ENCODE results near the gene PDE11A. TPM values are rescaled to one million over a fixed set of nuclear protein-coding genes. Genes with fewer than 3 reads are reported as not detected.

Gene PDE11A
- total and polyA plus RNA-seq, 8 donors, result under 0.01 to 0.87 (median 0.40) TPM; not detected in 2

GRCh38 chr2:177783835-177784744, 288.5 kb downstream of the PDE11A start:
- TF ChIP-seq CTCF (IDR thresholded peaks at IDR 0.05), result no peak
- TF ChIP-seq EP300 (IDR thresholded peaks at IDR 0.05), result no peak
- TF ChIP-seq POLR2AphosphoS5 (IDR thresholded peaks at IDR 0.05), result no peak
- no peak for TF ChIP-seq POLR2A (IDR thresholded peaks at IDR 0.05)
- peak in 1 of 2 donors; percentile 33 for DNase-seq
- Histone ChIP-seq H3K4me1 (peaks cover 0 to 20% (median 7%) of the 10 kb centered on the region in 4 donors), H3K27ac (peak overlapping the region in 2 of 5 donors; percentile 37 to 47), H3K36me3 (no peaks in the 10 kb centered on the region), H3K4me3 (peak overlapping the region in 1 of 4 donors; percentile 7), H3K27me3 (no peaks in the 10 kb centered on the region), H3K9me3 (no peaks in the 10 kb centered on the region)
- 49 to 62% (median 57%) methylated on average over 2 of the region's 2 CpGs for WGBS, 5 donors
- intact Hi-C loops (cut with DNase I; ENCODE audit: low total_unique reads), result no loop called here

GRCh38 chr2:177783091-177783490, 289.5 kb downstream of the PDE11A start:
- intact Hi-C loops (cut with DNase I; ENCODE audit: low total_unique reads), result no loop called here
- no peaks in the 10 kb centered on the region for H3K27me3 ChIP-seq
- no peak for TF ChIP-seq POLR2A (IDR thresholded peaks at IDR 0.05)
- TF ChIP-seq POLR2AphosphoS5 (IDR thresholded peaks at IDR 0.05), result no peak
- TF ChIP-seq CTCF (IDR thresholded peaks at IDR 0.05), result no peak
- TF ChIP-seq EP300 (IDR thresholded peaks at IDR 0.05), result no peak
- no peaks in the 10 kb centered on the region for H3K36me3 ChIP-seq
- H3K27ac ChIP-seq, result no peak overlapping the region
- H3K9me3 ChIP-seq, result no peaks in the 10 kb centered on the region
- no peak for DNase-seq
- no peak overlapping the region for H3K4me3 ChIP-seq
- H3K4me1 ChIP-seq, result peaks cover 0 to 20% (median 7%) of the 10 kb centered on the region in 4 donors

GRCh38 chr2:177782613-177783012, 290.0 kb downstream of the PDE11A start:
- no peak for DNase-seq
- no peaks in the 10 kb centered on the region for H3K36me3 ChIP-seq
- TF ChIP-seq POLR2AphosphoS5 (IDR thresholded peaks at IDR 0.05), result no peak
- TF ChIP-seq POLR2A (IDR thresholded peaks at IDR 0.05), result no peak
- TF ChIP-seq CTCF (IDR thresholded peaks at IDR 0.05), result no peak
- no peak for TF ChIP-seq EP300 (IDR thresholded peaks at IDR 0.05)
- no peak overlapping the region for H3K4me3 ChIP-seq
- no peaks in the 10 kb centered on the region for H3K9me3 ChIP-seq
- no peaks in the 10 kb centered on the region for H3K27me3 ChIP-seq
- intact Hi-C loops (cut with DNase I; ENCODE audit: low total_unique reads), result no loop called here
- peaks cover 0 to 20% (median 7%) of the 10 kb centered on the region in 4 donors for H3K4me1 ChIP-seq
- no peak overlapping the region for H3K27ac ChIP-seq

- H3K27ac ChIP-seq, result no peak overlapping the region
- no peak overlapping the region for H3K4me3 ChIP-seq
- peaks cover 0 to 1% (median 0%) of the 10 kb centered on the region in 4 donors for H3K4me1 ChIP-seq
- no peak for TF ChIP-seq EP300 (IDR thresholded peaks at IDR 0.05)
- TF ChIP-seq POLR2AphosphoS5 (IDR thresholded peaks at IDR 0.05), result no peak
- no peak for TF ChIP-seq CTCF (IDR thresholded peaks at IDR 0.05)
- no peak for TF ChIP-seq POLR2A (IDR thresholded peaks at IDR 0.05)
- H3K27me3 ChIP-seq, result no peaks in the 10 kb centered on the region
- no peak for DNase-seq
- 87 to 92% (median 90%) methylated on average over 5 of the region's 5 CpGs for WGBS, 5 donors
- no peaks in the 10 kb centered on the region for H3K9me3 ChIP-seq
- no peaks in the 10 kb centered on the region for H3K36me3 ChIP-seq
- intact Hi-C loops (cut with DNase I; ENCODE audit: low total_unique reads), result no loop called here
Measured at GRCh38 chr2:177778472-177778871, 294.1 kb downstream of the PDE11A start.
